Measurements from ENCODE around the gene SPDYE6.
"Not testable (repeated sequence)": the region's sequence is repeated elsewhere in the genome, so short reads cannot be mapped to it uniquely, and the experiment has no call there.

The SPDYE6 gene

GRCh38 chr7:102319671-102320070 lies 36.6 kb downstream of the SPDYE6 start:
- no peak for DNase-seq (ENCODE audit: insufficient read length, low spot score)
- no peak for FAIRE-seq

- no peak for DNase-seq (ENCODE audit: insufficient read length, low spot score)
These were observed 37.7 kb downstream of the SPDYE6 start for GRCh38 chr7:102318482-102318971.

GRCh38 chr7:102317231-102318059 lies 38.8 kb downstream of the SPDYE6 start:
- no peak for FAIRE-seq

More at GRCh38 chr7:102318482-102318971, 37.7 kb downstream of the SPDYE6 start:
- no peak for FAIRE-seq

GRCh38 chr7:102313997-102314780 lies 42.1 kb downstream of the SPDYE6 start:
- DNase-seq (ENCODE audit: insufficient read length, low spot score) (no peak), FAIRE-seq (no peak)

More at GRCh38 chr7:102317231-102318059, 38.8 kb downstream of the SPDYE6 start:
- no peak for DNase-seq (ENCODE audit: insufficient read length, low spot score)

- FAIRE-seq (no peak), DNase-seq (ENCODE audit: insufficient read length, low spot score) (no peak)
These were observed 43.9 kb downstream of the SPDYE6 start for GRCh38 chr7:102312317-102312716.

GRCh38 chr7:102310414-102310815 lies 45.8 kb downstream of the SPDYE6 start:
- no peak for FAIRE-seq

GRCh38 chr7:102306916-102307677 lies 49.1 kb downstream of the SPDYE6 start:
- no peak for FAIRE-seq

More at GRCh38 chr7:102310414-102310815, 45.8 kb downstream of the SPDYE6 start:
- no peak for DNase-seq (ENCODE audit: insufficient read length, low spot score)

GRCh38 chr7:102305414-102306268 lies 50.6 kb downstream of the SPDYE6 start:
- DNase-seq (ENCODE audit: insufficient read length, low spot score) = no peak
- no peak for FAIRE-seq

More at GRCh38 chr7:102306916-102307677, 49.1 kb downstream of the SPDYE6 start:
- DNase-seq (ENCODE audit: insufficient read length, low spot score) = no peak

GRCh38 chr7:102304668-102305067 lies 51.6 kb downstream of the SPDYE6 start:
- DNase-seq (ENCODE audit: insufficient read length, low spot score) (no peak), FAIRE-seq (no peak)

GRCh38 chr7:102303669-102304422 lies 52.4 kb downstream of the SPDYE6 start:
- FAIRE-seq (no peak), DNase-seq (ENCODE audit: insufficient read length, low spot score) (no peak)

- no peak for FAIRE-seq
- no peak for DNase-seq (ENCODE audit: insufficient read length, low spot score)
These were observed 54.2 kb downstream of the SPDYE6 start for GRCh38 chr7:102302025-102302424.

GRCh38 chr7:102301367-102301766 lies 54.9 kb downstream of the SPDYE6 start:
- DNase-seq (ENCODE audit: insufficient read length, low spot score); FAIRE-seq: not testable (repeated sequence)

GRCh38 chr7:102300643-102301221 lies 55.5 kb downstream of the SPDYE6 start:
- FAIRE-seq (no peak), DNase-seq (ENCODE audit: insufficient read length, low spot score) (no peak)

GRCh38 chr7:102297487-102298218 lies 58.6 kb downstream of the SPDYE6 start:
- FAIRE-seq (no peak), DNase-seq (ENCODE audit: insufficient read length, low spot score) (no peak)

- DNase-seq (ENCODE audit: insufficient read length, low spot score) (no peak), FAIRE-seq (no peak)
These were observed 59.7 kb downstream of the SPDYE6 start for GRCh38 chr7:102296514-102296913.

GRCh38 chr7:102296179-102296438 lies 60.1 kb downstream of the SPDYE6 start:
- DNase-seq (ENCODE audit: insufficient read length, low spot score) = no peak
- no peak for FAIRE-seq
